ENCODE results near the gene RNF227.
"Not testable (repeated sequence)": the region's sequence is repeated elsewhere in the genome, so short reads cannot be mapped to it uniquely, and the experiment has no call there.

Gene RNF227

DNA sequence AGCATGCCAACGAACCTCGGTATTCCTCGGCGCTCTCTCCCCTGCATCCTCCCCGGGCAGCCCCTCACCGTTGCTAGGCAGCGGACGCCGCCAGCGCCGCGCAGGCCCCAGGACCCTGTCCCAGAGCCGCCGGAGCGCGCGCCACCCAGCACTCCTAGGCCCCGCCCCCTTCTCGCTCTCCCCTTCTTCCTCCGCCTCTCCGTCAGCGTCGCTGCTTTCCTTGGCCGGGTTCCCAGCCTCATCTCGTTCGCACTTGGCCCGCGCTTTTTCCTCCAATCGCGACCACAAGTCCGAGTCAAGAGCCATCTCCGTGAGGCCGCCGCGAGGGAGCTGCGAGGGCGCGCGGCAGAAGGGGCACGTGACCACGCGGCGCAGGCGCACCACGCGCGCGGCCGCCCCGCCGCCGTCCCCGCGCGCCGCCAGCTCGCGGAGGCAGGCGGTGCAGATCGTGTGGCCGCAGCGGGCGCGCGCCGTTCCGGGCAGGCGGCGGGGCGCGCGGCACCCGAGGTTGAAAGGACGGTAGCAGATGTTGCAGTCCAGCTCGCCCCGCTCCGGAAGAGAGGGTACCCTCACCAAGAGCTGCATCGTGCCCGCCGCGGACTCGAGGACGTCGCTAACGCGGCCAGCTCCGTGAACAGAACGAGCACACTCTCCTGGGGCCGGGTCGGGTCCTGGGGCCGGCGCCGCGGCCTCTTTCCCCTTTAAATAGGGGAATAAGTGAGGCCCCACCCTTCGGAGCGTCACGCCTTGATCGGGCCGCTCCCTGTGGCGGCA is at the start of gene RNF227:
TSS of gene RNF227 (minus strand) at position 679 of the 774 bp plus-strand sequence. CDS start at position 585, 94 bp downstream.
- peak; percentile 91 for DNase-seq (ENCODE audit: low read depth, low spot score)

DNA sequence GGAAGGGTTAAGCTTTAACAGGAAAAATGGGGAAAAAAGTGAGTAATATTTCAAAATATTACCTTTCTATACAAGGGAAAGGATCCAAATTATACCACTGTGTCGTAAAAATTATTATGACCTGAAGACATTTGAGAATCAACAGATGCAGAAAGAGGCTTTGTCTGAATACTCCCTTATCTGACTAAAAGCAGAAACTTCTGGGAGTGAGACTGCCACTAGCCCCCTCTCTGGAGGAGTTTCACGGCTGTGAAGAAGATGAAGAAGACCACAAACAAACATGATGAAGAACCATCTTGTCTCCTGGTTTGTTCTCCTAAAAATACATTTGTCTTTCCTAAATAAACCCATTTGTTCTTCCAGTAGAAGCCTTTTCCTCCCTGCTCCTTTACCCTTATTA is 45.3 kb upstream of the RNF227 start:
- no peak for DNase-seq (ENCODE audit: low read depth, low spot score)

DNA sequence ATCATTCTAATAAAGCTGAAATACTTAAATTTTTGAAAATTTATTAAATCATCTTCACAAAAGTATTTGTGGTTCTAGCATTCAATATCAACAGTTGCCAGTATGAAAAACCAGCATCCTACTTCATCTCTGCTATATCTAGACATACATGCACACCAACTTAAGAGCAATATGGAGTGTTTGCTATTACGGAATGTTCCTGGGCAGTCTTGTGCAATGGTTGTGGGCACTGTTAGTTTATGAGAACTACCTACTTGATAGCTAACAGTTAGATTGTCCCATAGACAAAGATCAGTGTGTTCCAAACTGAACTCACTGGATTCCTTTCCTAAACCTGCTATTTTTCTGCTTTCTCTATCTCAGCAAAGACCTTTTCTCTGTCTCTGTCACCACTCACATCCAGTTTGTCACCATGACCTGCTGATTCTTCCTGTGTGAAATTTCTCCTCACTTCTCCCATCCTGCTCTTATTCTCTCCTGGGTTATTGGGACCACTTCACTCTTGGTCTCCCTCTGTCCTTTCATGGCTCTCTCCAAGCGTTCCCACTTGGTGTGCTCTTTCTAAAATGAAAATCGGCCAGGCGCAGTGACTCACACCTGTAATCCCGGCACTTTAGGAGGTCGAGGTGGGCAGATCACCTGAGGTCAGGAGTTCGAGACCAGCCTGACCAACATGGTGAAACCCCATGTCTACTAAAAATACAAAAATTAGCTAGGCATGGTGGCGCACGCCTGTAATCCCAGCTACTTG is 43.6 kb upstream of the RNF227 start:
- DNase-seq (ENCODE audit: low read depth, low spot score): no peak

DNA sequence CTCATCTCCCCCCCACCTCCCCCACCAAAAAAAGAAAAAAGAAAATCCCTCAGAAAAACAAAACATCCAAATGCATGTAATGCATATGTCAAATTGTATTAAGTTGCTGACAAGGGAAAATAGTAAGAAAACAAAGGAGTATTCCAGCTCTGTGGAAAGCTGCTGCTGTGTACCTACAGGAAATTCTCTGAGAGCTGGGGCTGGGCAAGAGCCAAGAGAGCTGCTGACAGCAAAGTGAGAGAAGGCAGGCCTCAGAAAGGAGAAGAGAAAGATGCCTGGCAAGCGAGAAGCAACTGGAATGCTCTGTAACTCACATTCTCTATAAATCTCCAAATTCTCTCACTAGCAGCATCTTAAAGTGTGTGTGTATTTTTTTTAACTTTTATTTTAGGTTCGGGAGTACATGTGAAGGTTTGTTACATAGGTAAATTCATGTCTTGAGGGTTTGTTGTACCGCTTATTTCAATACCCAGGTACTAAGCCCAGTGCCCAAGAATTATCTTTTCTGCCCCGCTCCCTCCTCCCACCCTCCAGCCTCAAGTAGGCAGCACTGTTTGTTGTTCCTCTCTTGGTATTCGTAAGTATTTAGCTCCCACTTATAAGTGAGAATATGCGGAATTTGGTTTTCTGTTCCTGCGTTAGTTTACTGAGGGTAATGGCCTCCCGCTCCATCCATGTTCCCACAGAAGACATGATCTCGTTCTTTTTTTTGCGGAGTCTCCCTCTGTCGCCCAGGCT is 40.3 kb upstream of the RNF227 start:
- DNase-seq (ENCODE audit: low read depth, low spot score): no peak

DNA sequence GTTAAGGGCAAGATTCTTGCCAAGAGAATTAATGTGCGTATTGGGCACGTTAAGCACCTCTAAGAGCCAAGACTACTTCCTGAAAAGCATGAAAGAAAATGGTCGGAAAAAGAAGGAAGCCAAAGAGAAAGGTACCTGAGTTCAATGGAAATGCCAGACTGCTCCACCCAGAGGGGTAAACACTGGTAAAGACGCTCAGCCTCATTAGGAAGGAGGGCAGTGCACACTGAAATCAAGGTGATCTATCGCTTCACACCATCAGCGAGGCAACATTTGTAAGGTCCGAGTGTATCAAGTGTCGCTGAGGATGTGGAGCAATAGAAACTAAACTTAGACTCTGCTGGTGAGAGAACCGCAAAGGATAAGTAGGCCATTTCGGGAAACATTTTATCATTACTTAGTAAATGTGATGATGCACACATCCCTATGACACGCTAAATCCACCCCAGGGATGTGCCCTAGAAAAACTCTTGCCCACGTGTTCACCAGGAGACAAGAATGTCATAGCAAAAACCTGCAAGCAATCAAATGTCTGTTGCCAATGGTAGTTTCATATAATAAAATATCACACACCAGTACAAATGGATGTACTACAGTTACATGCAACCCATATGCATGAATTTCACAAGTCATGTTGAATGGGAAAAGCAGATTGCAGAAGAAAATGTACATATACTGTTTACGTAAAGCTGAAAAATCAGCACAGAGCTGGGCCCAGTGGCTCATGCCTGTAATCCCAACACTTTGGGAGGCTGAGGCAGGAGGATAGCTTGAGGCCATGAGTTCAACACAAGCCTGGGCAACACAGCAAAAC is 39.5 kb upstream of the RNF227 start:
- no peak for DNase-seq (ENCODE audit: low read depth, low spot score)

DNA sequence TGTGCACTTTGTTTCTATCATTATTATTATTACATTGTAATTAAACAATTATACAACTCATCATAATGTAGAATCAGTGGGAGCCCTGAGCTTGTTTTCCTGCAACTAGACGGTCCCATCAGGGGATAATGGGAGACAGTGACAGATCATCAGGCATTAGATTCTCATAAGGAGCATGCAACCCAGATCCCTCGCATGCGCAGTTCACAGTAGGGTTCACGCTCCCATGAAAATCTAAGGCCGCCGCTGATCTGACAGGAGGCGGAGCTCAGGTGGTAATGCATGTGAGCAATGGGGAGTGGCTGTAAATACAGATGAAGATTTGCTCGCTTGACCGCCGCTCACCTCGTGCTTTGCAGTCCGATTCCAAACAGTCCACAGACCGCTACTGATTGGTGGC is 37.2 kb upstream of the RNF227 start:
- DNase-seq (ENCODE audit: low read depth, low spot score): not testable (repeated sequence)

DNA sequence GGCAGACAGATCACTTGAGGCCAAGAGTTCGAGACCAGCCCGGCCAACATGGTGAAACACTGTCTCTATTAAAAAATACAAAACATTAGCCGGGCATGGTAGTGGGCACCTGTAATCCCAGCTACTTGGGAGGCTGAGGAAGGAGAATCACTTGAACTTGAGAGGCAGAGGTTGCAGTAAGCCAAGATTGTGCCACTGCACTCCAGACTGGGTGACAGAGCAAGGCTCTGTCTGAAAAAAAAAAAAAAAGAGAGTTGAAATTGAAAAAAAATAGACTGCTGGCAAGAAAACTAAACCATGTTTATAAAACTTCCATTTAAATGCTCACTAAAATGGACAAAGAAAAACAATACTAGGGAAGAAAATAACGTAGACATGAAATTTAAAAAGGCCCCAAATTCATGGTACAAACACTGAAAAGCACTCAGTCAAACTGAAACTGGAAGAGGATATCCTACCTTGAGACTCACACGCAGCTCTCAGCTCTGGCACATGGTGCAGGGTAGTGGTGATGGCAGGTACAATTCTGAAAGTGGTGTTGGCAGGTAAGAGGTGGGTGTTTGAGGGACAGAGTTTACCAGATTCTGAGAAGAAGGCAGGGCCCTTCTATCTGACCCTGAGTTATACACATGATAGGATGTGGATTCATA is 35.2 kb upstream of the RNF227 start:
- DNase-seq (ENCODE audit: low read depth, low spot score): no peak

DNA sequence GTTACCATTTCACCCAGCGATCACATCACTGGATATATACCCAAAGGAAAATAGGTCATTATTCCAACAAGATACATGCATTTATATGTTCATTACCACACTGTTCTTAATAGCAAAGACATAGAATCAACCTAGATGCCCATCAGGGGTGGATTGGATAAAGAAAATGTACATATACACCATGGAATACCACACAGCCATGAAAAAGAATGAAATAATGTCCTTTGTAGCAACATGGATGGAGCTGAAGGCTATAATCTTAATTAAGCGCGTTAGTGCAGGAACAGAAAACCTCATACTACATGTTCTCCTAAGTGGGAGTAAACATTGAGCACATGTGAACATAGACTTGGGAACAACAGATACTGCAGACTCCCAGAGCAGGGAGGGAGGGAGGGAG is 34.5 kb upstream of the RNF227 start:
- DNase-seq (ENCODE audit: low read depth, low spot score): no peak

DNA sequence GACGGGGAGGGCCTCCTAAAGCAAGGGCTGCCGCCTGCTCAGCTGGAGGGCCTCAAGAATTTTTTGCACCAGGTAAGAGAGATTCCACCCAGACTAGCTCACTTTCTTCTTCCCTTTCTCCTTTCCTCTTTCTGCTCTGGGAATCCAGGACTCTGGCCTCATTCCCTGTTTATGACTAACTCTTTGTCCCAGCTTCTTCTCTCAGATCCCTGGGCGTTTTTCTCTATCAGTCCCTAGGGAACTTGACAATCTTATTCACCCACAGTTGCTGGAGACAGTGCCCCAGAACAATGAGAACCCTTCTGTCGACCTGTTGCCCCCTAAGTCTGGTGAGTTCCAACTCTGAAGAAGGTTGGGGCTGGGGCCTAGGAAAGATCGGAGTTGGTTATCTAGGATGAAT is 31.6 kb upstream of the RNF227 start:
- DNase-seq (ENCODE audit: low read depth, low spot score): no peak

DNA sequence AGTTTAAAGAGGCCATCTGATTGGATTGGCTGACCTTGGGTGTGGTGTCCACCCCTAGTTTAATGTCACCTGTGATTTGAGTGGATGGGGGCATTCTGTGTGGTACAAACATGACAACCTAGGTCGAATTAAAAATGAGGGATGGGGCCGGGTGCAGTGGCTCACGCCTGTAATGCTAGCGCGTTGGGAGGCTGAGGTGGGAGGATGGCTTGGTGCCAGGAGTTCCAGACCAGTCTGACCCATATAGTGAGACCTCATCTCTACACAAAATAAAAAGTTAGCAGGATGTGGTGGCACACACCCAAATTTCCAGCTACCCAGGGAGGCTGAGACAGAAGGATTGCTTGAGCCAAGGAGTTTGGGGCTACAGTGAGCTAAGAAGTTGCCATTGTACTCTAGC is 30.4 kb upstream of the RNF227 start:
- DNase-seq (ENCODE audit: low read depth, low spot score): no peak

DNA sequence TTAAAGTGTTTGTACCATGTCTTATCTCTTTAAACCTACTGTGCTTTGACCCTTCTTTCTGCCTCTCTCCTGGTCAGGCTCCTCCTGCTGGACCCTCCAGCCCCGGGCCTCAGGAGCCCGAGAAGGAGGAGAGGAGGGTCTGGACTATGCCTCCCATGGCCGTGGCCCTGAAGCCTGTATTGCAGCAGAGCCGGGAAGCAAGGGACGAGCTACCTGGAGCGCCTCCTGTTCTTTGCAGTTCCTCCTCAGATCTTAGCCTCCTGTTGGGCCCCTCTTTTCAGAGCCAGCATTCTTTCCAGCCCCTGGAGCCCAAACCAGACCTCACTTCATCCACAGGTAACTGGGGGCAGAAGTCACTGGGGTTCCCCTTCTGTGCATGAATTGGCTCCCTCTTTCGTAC is 29.6 kb upstream of the RNF227 start:
- no peak for DNase-seq (ENCODE audit: low read depth, low spot score)

DNA sequence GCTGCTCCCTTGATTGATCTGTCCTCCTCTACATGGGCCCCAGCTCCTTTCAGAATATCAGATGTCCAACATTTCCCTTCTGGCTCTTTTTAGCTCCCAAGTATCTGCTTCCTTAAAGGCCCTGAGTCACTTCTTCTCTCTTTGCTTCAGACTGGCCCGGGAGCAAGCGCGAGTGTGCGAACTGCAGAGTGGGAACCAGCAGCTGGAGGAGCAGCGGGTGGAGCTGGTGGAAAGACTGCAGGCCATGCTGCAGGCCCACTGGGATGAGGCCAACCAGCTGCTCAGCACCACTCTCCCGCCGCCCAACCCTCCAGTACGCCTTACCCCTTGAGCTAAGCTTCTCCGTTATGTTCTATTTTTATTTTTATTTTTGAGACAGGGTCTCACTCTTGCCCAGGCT is 28.2 kb upstream of the RNF227 start:
- DNase-seq (ENCODE audit: low read depth, low spot score): no peak

DNA sequence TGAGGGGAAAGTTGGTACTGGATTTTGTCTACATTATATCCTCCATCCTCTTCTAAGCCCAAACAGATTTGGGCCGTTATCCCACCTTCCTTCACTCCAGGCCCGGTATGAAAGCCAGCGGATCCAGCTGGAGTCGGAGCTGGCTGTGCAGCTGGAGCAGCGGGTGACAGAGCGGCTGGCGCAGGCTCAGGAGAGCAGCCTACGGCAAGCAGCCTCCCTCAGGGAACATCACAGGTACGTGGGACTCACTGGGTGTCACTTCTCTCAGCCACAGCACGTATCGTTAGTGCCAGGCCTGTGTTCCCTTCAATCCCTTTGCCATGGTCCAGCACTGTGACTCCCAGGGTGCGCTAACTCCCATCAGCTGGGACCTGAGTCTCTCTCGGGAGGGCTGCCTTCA is 27.2 kb upstream of the RNF227 start:
- DNase-seq (ENCODE audit: low read depth, low spot score): no peak

DNA sequence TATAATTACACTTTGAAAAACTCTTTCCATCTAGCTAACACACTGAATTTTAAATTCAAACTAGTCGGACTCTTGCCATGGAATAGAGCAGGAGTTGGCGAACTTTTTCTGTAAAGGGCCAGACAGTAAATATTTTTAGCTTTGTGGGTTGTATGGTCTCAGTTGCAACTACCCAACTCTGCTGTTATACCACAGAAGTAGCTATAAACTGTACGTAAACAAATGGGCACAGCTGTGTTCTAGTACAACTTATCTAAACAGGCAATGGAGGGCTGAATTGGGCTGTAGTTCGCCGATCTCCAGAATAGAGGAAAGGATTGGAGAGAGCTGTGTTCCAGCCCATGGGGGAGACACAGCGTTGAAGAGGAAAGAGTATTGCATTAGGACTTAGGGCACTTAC is 24.7 kb upstream of the RNF227 start:
- DNase-seq (ENCODE audit: low read depth, low spot score): no peak

DNA sequence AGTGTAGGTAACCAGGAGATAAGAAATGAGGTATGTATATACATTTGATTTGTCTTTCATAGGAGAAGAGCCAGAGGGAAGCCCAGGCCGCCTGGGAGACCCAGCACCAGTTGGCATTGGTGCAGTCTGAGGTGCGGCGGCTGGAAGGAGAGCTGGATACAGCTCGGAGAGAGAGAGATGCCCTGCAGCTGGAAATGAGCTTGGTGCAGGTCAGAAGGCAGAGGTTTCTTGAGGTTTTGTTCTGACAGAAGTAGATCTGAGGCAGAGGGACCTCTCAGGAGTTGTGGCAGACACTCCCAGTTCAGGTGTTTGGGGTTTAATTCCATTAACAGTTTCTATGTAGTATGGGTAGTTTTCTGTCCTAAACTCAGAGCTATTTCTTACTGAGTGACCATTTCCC is 23.9 kb upstream of the RNF227 start:
- DNase-seq (ENCODE audit: low read depth, low spot score): no peak

DNA sequence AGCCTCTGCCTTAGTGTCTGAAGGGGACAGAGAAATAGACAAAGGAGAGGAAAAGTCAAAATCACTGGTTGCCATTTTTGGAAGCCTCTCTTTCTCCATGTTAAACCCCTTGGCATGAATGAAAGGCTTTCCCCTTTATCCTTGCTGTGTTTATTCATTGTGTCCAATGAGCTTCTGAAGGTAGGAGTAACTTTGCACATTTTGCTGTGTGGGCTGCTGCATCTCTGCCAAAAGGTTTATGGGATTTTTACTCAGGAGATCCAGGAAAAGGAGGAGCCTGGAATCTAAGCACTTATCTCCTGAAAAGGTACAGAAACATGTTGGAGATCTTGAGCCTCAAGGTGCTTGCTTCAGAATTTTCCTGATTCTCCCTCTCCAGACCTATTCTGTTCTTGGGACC is 19.8 kb upstream of the RNF227 start:
- no peak for DNase-seq (ENCODE audit: low read depth, low spot score)

DNA sequence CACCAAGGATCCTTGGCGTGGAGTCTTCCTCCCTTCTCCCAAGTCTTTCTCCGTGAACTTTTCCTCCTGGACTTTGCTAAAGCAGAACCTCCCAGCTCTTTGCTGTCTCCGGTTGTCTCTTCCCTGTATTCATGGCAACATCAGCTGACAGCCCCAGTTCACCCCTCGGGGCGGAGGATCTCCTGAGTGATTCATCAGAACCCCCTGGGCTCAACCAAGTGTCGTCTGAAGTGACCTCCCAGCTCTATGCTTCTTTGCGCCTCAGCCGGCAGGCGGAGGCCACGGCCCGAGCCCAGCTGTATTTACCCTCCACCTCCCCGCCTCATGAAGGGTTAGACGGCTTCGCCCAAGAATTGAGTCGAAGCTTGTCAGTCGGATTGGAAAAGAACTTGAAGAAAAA is 16.9 kb upstream of the RNF227 start:
- DNase-seq (ENCODE audit: low read depth, low spot score): peak; percentile 65

DNA sequence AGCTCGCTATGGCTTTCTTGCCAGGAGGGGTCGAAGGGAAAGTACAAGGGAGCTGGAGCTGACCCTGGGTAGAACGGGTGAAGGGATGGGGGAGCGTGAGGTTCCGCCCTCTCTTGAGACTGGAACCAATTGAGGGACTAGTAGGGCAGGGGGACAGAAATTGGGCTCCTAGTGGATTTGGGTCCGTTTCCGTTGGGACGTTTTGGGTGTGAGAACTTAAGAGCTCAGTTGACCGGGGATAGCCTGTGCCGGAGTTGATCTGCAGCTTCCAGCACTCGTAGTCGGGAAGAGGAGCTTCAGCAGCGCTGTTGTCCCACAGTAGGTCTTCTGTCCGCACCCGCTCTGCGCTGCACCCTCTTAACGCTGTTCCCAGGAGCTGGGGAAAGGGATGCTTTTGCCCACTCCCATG is 16.4 kb upstream of the RNF227 start:
- DNase-seq (ENCODE audit: low read depth, low spot score): no peak

DNA sequence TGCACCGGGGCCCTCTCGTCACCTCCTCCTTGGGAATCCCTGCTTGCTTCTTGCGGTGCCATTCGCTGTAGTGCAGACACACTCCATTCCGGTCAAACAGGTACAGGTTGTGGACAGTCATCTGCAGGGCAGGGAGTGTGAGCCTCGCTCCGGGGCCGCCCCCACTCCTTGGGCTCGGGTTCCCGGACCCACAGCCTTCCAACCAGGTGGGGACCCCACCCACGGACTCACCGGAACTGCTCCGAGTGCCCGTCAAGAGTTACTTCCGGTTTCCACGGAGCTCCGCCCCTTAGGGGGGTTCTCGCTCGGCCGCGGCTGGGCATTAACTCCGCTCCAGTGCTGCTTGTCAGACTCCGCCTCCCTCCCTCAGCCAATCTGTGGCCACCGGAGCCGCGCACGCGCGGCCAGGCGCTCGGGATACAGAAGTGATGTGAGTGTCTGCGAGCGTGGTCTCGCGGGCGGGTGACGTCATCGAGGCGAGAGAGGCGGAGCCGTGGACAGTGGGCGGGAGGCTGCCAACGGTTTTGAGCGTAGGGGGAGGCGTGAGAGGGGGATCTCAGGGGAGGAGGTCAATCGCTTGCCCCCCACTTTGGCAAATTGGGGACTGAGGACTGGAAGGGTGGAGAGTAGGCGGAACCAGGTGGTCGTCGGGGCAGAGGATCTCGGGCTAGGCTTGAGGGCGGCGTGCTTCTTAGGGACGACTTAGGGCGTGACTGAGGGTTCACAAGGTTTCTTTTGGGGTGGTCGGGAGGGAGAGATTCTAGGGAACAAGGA is 15.8 kb upstream of the RNF227 start, which contains the start of the genes CNTROB and TRAPPC1:
TSS of gene CNTROB (plus strand) at position 498 of the 774 bp plus-strand sequence. CDS start 874 bp downstream, outside the sequence.
TSS of gene TRAPPC1 (minus strand) at position 238 of the 774 bp plus-strand sequence. CDS start at position 121, 117 bp downstream.
- DNase-seq (ENCODE audit: low read depth, low spot score): peak; percentile 92
